Breast epithelium (tissue), 3 donors: ENCODE results near the gene GFOD1.

ENCODE experiments used
- CTCF ChIP-seq, 3 donors: fragments of 450-650 bp; IDR thresholded peaks; one replicate each; pipeline ENCODE4 v1.5.1; 2016 to 2017; ENCODE audit warnings: antibody characterized with exemption in 3 of 3, mild to moderate bottlenecking in 3 of 3, moderate library complexity in 3 of 3
- POLR2A ChIP-seq: fragments of 450-650 bp; IDR thresholded peaks from one replicate; pipeline ENCODE4 v1.6.1; 2016; ENCODE audit warnings: antibody characterized with exemption, mild to moderate bottlenecking, moderate library complexity

- no peak for TF ChIP-seq POLR2A
- TF ChIP-seq CTCF (IDR thresholded peaks at IDR 0.05): no peak
Observed at GRCh38 chr6:13461307-13461706, 26.1 kb downstream of the GFOD1 start.
